Gastroesophageal sphincter (tissue), 4 donors: ENCODE measurements around the gene ADSS2. TPM values are rescaled to one million over a fixed set of nuclear protein-coding genes. Genes with fewer than 3 reads are reported as not detected.
"Not testable (repeated sequence)": the region's sequence is repeated elsewhere in the genome, so short reads cannot be mapped to it uniquely, and the experiment has no call there.

Experiments
- ATAC-seq: fragments of 150-250 bp; one replicate; pipeline ENCODE4 v1.9.1; 2016; ENCODE audit warnings: mild to moderate bottlenecking, moderate library complexity
- H3K27ac ChIP-seq, 4 donors: fragments of 200-600 bp; sonication (generic) in 3 of 4; 1 replicate in 3 of 4; 2 replicates in 1 of 4; pipeline ENCODE4 v1.5.1; 2016 to 2019
- H3K27me3 ChIP-seq: fragments of 200-600 bp; sonication (generic); one replicate; pipeline ENCODE4 v1.5.1; 2019
- H3K36me3 ChIP-seq, 2 donors: fragments of 200-600 bp; sonication (generic); one replicate each; pipeline ENCODE4 v1.5.1; 2019; ENCODE audit warnings: control low read depth in 1 of 2
- H3K4me1 ChIP-seq, 3 donors: fragments of 200-600 bp; sonication (generic); 1 replicate in 2 of 3; 2 replicates in 1 of 3; pipeline ENCODE4 v1.5.1; 2016 to 2019; ENCODE audit warnings: control low read depth in 2 of 3
- H3K4me3 ChIP-seq, 2 donors: fragments of 200-600 bp; sonication (generic); one replicate each; pipeline ENCODE4 v1.5.1; 2019; ENCODE audit warnings: mild to moderate bottlenecking in 1 of 2, moderate library complexity in 1 of 2
- H3K9me3 ChIP-seq, 3 donors: fragments of 200-600 bp; sonication (generic); one replicate each; pipeline ENCODE4 v1.5.1; 2017 to 2019; ENCODE audit warnings: control low read depth in 2 of 3
- CTCF ChIP-seq, 4 experiments: fragments of 200-600 bp in 2 of 4; fragments of 450-650 bp in 2 of 4; sonication (generic) in 1 of 4; IDR thresholded peaks; one replicate each; pipeline ENCODE4 v1.5.1; 2017 to 2019; ENCODE audit warnings: antibody characterized with exemption in 4 of 4, mild to moderate bottlenecking in 2 of 4, moderate library complexity in 2 of 4
- EP300 ChIP-seq: sonication (generic); formaldehyde crosslinking; IDR thresholded peaks from one replicate; pipeline ENCODE4 v1.6.1; 2017; ENCODE audit warnings: antibody characterized with exemption, mild to moderate bottlenecking
- POLR2A ChIP-seq, 2 donors: fragments of 450-650 bp; IDR thresholded peaks; one replicate each; pipeline ENCODE4 v1.6.1; 2017; ENCODE audit warnings: antibody characterized with exemption in 2 of 2, mild to moderate bottlenecking in 2 of 2, moderate library complexity in 1 of 2
- POLR2AphosphoS5 ChIP-seq: sonication (generic); formaldehyde crosslinking; IDR thresholded peaks from one replicate; pipeline ENCODE4 v1.6.1; 2017; ENCODE audit warnings: antibody characterized with exemption
- WGBS, 2 donors: methylation state at CpG; one replicate each; pipeline ENCODE4 v1.1.5; 2018; ENCODE audit warnings: low coverage in 1 of 2; 5-methylcytosine and 5-hydroxymethylcytosine counted together
- total RNA-seq, 4 donors: library from RNA; depleted of rRNA; stranded (reverse); fragments of >200 nt; gene quantifications; one replicate each; pipeline ENCODE4 v1.1.0, GENCODE V29; 2016

The ADSS2 gene
- total RNA-seq = 10 to 100 TPM; 28.9 to 59.0 (median 47.1) TPM

GRCh38 chr1:244451539-244451950, at the start of gene ADSS2:
Gene ADSS2 (minus strand): TSS chr1:244451909. CDS start chr1:244451817, 92 bp downstream.
- Histone ChIP-seq H3K4me3 (peak within 1 kb of the TSS; percentile 69 to 89), H3K27me3 (no peaks in the 10 kb centered on the region), H3K36me3 (no peaks in the 10 kb centered on the region), H3K4me1 (peaks cover 16 to 47% (median 17%) of the 10 kb centered on the region in 3 donors), H3K9me3 (no peaks in the 10 kb centered on the region), H3K27ac (peak within 1 kb of the TSS; percentile 86 to 97 (median 95))
- 0% methylated on average over 1 of the region's 45 CpGs; no CpG with 5 or more reads in 1 of the 2 donors for WGBS, 2 donors
- TF ChIP-seq CTCF (IDR thresholded peaks at IDR 0.05) = no peak
- TF ChIP-seq POLR2A (IDR thresholded peaks at IDR 0.05) = peak; percentile 79 to 86
- peak; percentile 84 for TF ChIP-seq POLR2AphosphoS5
- no peak for ATAC-seq

GRCh38 chr1:244500515-244500914, 48.8 kb upstream of the ADSS2 start:
- not testable (repeated sequence) for H3K4me1 ChIP-seq, H3K27ac ChIP-seq, ATAC-seq, H3K27me3 ChIP-seq, H3K36me3 ChIP-seq, H3K4me3 ChIP-seq
- 87 to 88% methylated on average over 4 of the region's 4 CpGs for WGBS, 2 donors
- peaks cover 0 to 11% (median 0%) of the 10 kb centered on the region in 3 donors for H3K9me3 ChIP-seq

GRCh38 chr1:244499484-244499883, 47.8 kb upstream of the ADSS2 start:
- ATAC-seq, H3K27ac ChIP-seq, H3K4me3 ChIP-seq, H3K36me3 ChIP-seq, H3K27me3 ChIP-seq, H3K4me1 ChIP-seq: not testable (repeated sequence)
- 70 to 95% methylated on average over 1 to 2 of the region's 2 CpGs for WGBS, 2 donors
- H3K9me3 ChIP-seq = peaks cover 0 to 11% (median 0%) of the 10 kb centered on the region in 3 donors

GRCh38 chr1:244497805-244498204, 46.1 kb upstream of the ADSS2 start:
- ATAC-seq = no peak
- Histone ChIP-seq H3K36me3 (no peaks in the 10 kb centered on the region), H3K9me3 (peaks cover 0 to 9% (median 0%) of the 10 kb centered on the region in 3 donors), H3K4me3 (no peak overlapping the region), H3K27ac (no peak overlapping the region), H3K27me3 (no peaks in the 10 kb centered on the region), H3K4me1 (no peaks in the 10 kb centered on the region)
- no peak for TF ChIP-seq POLR2A (IDR thresholded peaks at IDR 0.05)
- TF ChIP-seq CTCF (IDR thresholded peaks at IDR 0.05) = no peak
- TF ChIP-seq POLR2AphosphoS5 = no peak
- TF ChIP-seq EP300 = no peak
- WGBS, 2 donors = 64 to 70% methylated on average over 1 of the region's 1 CpG

- H3K36me3 ChIP-seq = no peaks in the 10 kb centered on the region
- 33 to 73% methylated on average over 1 of the region's 1 CpG for WGBS, 2 donors
- no peak for ATAC-seq
- H3K4me1 ChIP-seq = no peaks in the 10 kb centered on the region
- H3K27me3 ChIP-seq = no peaks in the 10 kb centered on the region
- peaks cover 0 to 6% (median 0%) of the 10 kb centered on the region in 3 donors for H3K9me3 ChIP-seq
- no peak overlapping the region for H3K4me3 ChIP-seq
- H3K27ac ChIP-seq = no peak overlapping the region
- no peak for TF ChIP-seq EP300
These were observed 44.5 kb upstream of the ADSS2 start for GRCh38 chr1:244496186-244496585.

- H3K27me3 ChIP-seq = no peaks in the 10 kb centered on the region
- no peak for ATAC-seq
- no peak overlapping the region for H3K4me3 ChIP-seq
- H3K27ac ChIP-seq = no peak overlapping the region
- WGBS, 2 donors = 93 to 98% methylated on average over 2 of the region's 2 CpGs
- TF ChIP-seq POLR2AphosphoS5 = no peak
- TF ChIP-seq EP300 = no peak
- TF ChIP-seq POLR2A (IDR thresholded peaks at IDR 0.05) = no peak
- no peak for TF ChIP-seq CTCF (IDR thresholded peaks at IDR 0.05)
- H3K9me3 ChIP-seq = no peaks in the 10 kb centered on the region
- H3K36me3 ChIP-seq = no peaks in the 10 kb centered on the region
- no peaks in the 10 kb centered on the region for H3K4me1 ChIP-seq
These were observed 42.9 kb upstream of the ADSS2 start for GRCh38 chr1:244494653-244495052.

- H3K27me3 ChIP-seq, H3K4me3 ChIP-seq, H3K4me1 ChIP-seq, H3K27ac ChIP-seq, H3K9me3 ChIP-seq, ATAC-seq: not testable (repeated sequence)
- WGBS, 2 donors = 76 to 91% methylated on average over 3 of the region's 3 CpGs
- H3K36me3 ChIP-seq = peaks cover 0 to 27% of the 10 kb centered on the region in 2 donors
These were observed 33.3 kb upstream of the ADSS2 start for GRCh38 chr1:244484971-244485370.
